DND-41 (cell line): ENCODE data around the gene CAMP.

ENCODE experiments used
- ATAC-seq: fragments of 200-7000 bp; cut with Tn5 transposase; 3 replicates; pipeline ENCODE4 v1.9.1; 2021; ENCODE audit warnings: low read depth; ENCODE audit not compliant: insufficient read depth
- DNase-seq: peaks from one replicate; pipeline ENCODE4 v3.0.0-alpha.2; 2020
- H2AFZ ChIP-seq: 2 replicates; pipeline ENCODE4 v1.6.0; 2012; ENCODE audit warnings: low read depth, low read length
- H3K27ac ChIP-seq: 2 replicates; pipeline ENCODE4 v1.5.1; 2012; ENCODE audit warnings: low read length, inconsistent platforms
- H3K27me3 ChIP-seq: fragments of 200-600 bp; sonication (generic); 2 replicates; pipeline ENCODE4 v1.6.0; 2012; ENCODE audit warnings: low read length, mild to moderate bottlenecking, inconsistent platforms; ENCODE audit not compliant: insufficient read depth, poor library complexity
- H3K36me3 ChIP-seq: 2 replicates; pipeline ENCODE4 v1.5.1; 2012; ENCODE audit warnings: low read length, inconsistent platforms; ENCODE audit not compliant: insufficient read depth
- H3K4me1 ChIP-seq: 2 replicates; pipeline ENCODE4 v1.5.1; 2012; ENCODE audit warnings: mild to moderate bottlenecking, low read length; ENCODE audit not compliant: insufficient read depth
- H3K4me2 ChIP-seq: 2 replicates; pipeline ENCODE4 v1.6.0; 2012; ENCODE audit warnings: mild to moderate bottlenecking, moderate library complexity, low read length, inconsistent platforms; ENCODE audit not compliant: insufficient read depth
- H3K4me3 ChIP-seq, 2 experiments: fragments of 200-600 bp in 1 of 2; shearing (Covaris generic) in 1 of 2; 2 replicates each; pipeline ENCODE4 v1.5.1; 2012 to 2016; ENCODE audit warnings: inconsistent platforms in 2 of 2, low read length in 2 of 2, mild to moderate bottlenecking in 2 of 2, low read depth in 1 of 2, moderate library complexity in 1 of 2
- H3K79me2 ChIP-seq: 2 replicates; pipeline ENCODE4 v1.6.0; 2012; ENCODE audit warnings: low read length, inconsistent platforms; ENCODE audit not compliant: insufficient read depth
- H3K9ac ChIP-seq: 2 replicates; pipeline ENCODE4 v1.6.0; 2012; ENCODE audit warnings: low read depth, mild to moderate bottlenecking, inconsistent platforms, low read length, moderate library complexity
- H3K9me3 ChIP-seq: 2 replicates; pipeline ENCODE4 v1.5.1; 2012; ENCODE audit warnings: low read length, moderate library complexity, mild to moderate bottlenecking, inconsistent platforms; ENCODE audit not compliant: insufficient read depth, severe bottlenecking
- H4K20me1 ChIP-seq: 2 replicates; pipeline ENCODE4 v1.6.0; 2012; ENCODE audit warnings: low read length; ENCODE audit not compliant: insufficient read depth
- EZH2 ChIP-seq: IDR thresholded peaks from 3 replicates; pipeline ENCODE4 v1.6.1; 2012; ENCODE audit warnings: borderline replicate concordance, low read depth, mild to moderate bottlenecking, moderate library complexity, low read length, inconsistent platforms; ENCODE audit not compliant: severe bottlenecking
- TF ChIP-seq, protein P1 (sequence below): IDR thresholded peaks from 2 replicates; pipeline ENCODE4 v1.5.1; 2012; ENCODE audit warnings: borderline replicate concordance, low read length, moderate library complexity, mild to moderate bottlenecking; ENCODE audit not compliant: poor library complexity, severe bottlenecking; ENCODE audit errors: extremely low read depth

Gene CAMP

DNA sequence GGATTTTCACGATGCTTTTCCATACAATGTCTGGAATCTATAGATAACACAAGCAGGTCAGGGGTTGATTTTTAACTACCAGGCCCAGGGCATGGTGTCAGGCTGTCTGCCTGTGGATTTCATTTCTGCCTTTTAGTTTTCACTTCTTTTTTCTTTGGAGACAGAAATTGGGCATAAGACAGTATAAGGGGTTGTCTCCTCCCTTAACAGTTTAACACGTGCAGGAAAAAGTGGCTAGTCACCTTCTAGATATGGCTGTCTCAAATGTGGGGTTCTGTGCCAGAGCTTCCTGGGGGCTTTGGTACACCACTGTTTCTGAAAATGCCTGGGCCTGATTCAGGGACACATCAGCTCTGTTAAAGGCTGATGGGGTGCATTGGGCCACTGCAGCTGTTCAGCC is 10.2 kb downstream of the CAMP start:
- Histone ChIP-seq H2AFZ (no peak overlapping the region), H3K4me1 (no peaks in the 10 kb centered on the region), H4K20me1 (no peaks in the 10 kb centered on the region), H3K9ac (no peak overlapping the region), H3K79me2 (no peaks in the 10 kb centered on the region), H3K4me3 (no peak overlapping the region), H3K27ac (no peak overlapping the region), H3K9me3 (no peaks in the 10 kb centered on the region), H3K36me3 (no peaks in the 10 kb centered on the region), H3K4me2 (no peak overlapping the region), H3K27me3 (no peaks in the 10 kb centered on the region)
- ATAC-seq (no peak), DNase-seq (no peak)
- TF ChIP-seq, protein P1, sequence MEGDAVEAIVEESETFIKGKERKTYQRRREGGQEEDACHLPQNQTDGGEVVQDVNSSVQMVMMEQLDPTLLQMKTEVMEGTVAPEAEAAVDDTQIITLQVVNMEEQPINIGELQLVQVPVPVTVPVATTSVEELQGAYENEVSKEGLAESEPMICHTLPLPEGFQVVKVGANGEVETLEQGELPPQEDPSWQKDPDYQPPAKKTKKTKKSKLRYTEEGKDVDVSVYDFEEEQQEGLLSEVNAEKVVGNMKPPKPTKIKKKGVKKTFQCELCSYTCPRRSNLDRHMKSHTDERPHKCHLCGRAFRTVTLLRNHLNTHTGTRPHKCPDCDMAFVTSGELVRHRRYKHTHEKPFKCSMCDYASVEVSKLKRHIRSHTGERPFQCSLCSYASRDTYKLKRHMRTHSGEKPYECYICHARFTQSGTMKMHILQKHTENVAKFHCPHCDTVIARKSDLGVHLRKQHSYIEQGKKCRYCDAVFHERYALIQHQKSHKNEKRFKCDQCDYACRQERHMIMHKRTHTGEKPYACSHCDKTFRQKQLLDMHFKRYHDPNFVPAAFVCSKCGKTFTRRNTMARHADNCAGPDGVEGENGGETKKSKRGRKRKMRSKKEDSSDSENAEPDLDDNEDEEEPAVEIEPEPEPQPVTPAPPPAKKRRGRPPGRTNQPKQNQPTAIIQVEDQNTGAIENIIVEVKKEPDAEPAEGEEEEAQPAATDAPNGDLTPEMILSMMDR, result no peak
- no peak for TF ChIP-seq EZH2

DNA sequence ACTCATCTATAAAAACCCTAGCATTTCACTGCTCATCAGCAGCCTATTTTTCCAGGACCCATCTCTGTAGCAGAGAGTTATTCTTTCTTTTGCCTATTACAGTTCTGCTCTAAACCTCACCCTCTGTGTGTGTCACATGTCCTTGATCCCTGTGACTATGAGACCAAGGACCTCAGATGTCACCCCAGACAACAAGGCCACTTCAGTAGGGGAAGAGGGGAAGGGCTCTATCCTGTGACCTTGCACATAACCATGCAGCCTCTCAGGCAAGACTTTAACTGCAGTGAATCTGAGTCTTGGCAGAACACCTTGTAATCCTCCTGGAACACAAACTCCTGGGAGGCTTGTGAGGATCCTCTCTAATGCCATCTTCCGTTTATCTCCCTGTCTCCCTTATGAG is 13.2 kb downstream of the CAMP start:
- Histone ChIP-seq H2AFZ (no peak overlapping the region), H3K27ac (no peak overlapping the region), H3K4me1 (peaks cover 14% of the 10 kb centered on the region), H3K36me3 (no peaks in the 10 kb centered on the region), H4K20me1 (no peaks in the 10 kb centered on the region), H3K4me3 (no peak overlapping the region), H3K4me2 (no peak overlapping the region), H3K79me2 (no peaks in the 10 kb centered on the region; the same call in 1 of the 2 replicates), H3K27me3 (no peaks in the 10 kb centered on the region), H3K9me3 (no peaks in the 10 kb centered on the region), H3K9ac (no peak overlapping the region)
- no peak for ATAC-seq
- no peak for TF ChIP-seq EZH2
- TF ChIP-seq, protein P1, result no peak
- DNase-seq, result no peak

DNA sequence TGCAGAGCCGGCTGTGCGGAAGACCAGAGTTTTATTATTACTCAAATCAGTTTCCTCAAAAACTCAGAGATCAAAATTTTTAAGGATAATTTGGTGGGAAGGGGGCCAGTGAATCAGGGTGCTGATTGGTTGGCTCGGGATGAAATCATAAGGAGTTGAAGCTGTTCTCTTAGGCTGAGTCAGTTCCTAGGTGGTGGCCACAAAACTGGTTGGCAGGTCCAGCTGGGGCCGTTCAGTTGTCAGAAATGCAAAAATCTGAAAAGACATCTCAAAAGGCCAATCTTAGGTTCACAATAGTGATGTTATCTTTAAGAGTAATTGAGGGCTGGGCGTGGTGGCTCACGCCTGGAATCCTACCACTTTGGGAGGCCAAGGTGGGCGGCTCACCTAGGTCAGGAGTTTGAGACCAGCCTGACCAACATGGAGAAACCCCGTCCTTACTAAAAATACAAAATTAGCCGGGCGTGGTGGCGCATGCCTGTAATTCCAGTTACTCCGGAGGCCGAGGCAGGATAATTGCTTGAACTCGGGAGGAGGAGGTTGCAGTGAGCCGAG is 15.3 kb downstream of the CAMP start:
- H3K79me2 ChIP-seq, result peaks cover 10% of the 10 kb centered on the region
- H3K4me1 ChIP-seq, result peaks cover 29% of the 10 kb centered on the region
- no peak for TF ChIP-seq EZH2
- TF ChIP-seq, protein P1, result no peak
- H4K20me1 ChIP-seq, result no peaks in the 10 kb centered on the region
- H3K27me3 ChIP-seq, result no peaks in the 10 kb centered on the region
- H3K27ac ChIP-seq, result no peak overlapping the region
- ATAC-seq, result no peak
- no peak overlapping the region for H3K4me2 ChIP-seq
- no peak overlapping the region for H3K9ac ChIP-seq
- DNase-seq, result no peak
- no peaks in the 10 kb centered on the region for H3K9me3 ChIP-seq
- H3K4me3 ChIP-seq, result no peak overlapping the region
- H2AFZ ChIP-seq, result no peak overlapping the region
- H3K36me3 ChIP-seq, result no peaks in the 10 kb centered on the region
